ENCODE results near the gene SALL1.

The SALL1 gene

GRCh38 chr16:51107742-51108141 lies 43.3 kb downstream of the SALL1 start:
- DNase-seq = no peak

DNA sequence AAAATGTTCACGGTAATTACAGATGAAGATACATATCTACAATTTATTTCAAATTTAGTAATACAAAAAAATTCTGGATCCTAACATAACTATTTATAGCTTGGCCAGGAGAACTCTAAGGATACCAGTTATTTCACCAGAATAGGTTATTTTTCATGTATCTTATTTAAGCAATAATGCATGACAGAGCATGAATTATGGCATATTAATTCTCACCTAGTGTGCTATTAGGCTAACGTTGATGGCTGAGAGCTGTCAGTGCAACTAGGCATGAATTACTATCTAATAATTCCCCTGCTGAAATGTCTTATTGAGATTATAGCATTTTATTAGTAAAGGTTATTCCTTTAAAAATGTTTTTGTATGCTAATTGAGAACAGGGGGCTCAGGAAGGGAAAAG lies 44.5 kb downstream of the SALL1 start:
- DNase-seq = no peak

DNA sequence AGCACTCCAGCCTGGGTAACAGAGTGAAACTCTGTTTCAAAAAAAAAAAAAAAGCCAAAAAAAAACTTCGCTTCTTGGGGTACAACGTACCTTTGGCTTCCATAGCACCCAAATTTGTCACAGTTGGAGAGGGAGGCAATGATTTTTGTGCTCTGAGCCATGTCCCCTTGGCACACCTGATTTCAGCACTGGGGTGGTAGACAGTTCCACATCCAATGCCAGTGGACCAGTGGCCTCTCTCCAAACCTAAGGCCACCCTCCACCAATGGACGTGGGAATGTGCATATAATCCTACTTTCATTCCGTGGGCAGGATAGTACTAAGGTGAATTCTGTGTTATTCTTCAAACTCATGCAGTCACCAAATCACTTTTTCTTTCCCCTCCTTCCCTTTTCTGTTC lies 47.5 kb downstream of the SALL1 start:
- DNase-seq = no peak

DNA sequence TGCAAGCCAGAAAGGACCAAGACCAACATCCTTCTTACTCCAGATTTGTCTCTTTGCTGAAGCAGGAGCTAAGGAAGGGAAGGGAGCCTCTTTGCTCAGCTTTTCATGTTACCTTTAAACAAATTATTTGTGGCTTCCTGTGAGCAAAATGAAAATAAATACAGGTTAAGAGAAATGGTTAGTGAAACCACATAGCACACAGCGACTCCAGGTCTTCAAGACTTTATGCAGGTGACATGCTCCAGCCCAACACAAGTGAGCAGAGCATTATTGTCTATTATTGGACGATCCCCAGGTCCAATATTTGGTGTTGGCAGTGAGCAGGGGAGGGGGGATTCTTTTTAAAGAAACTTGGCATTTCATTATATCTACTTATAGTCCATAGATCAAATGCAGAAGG lies 53.3 kb downstream of the SALL1 start:
- no peak for DNase-seq

- no peak for DNase-seq
Observed at GRCh38 chr16:51095890-51096626, 55.0 kb downstream of the SALL1 start.

- DNase-seq = no peak
Observed at GRCh38 chr16:51095084-51095881, 55.8 kb downstream of the SALL1 start.

DNA sequence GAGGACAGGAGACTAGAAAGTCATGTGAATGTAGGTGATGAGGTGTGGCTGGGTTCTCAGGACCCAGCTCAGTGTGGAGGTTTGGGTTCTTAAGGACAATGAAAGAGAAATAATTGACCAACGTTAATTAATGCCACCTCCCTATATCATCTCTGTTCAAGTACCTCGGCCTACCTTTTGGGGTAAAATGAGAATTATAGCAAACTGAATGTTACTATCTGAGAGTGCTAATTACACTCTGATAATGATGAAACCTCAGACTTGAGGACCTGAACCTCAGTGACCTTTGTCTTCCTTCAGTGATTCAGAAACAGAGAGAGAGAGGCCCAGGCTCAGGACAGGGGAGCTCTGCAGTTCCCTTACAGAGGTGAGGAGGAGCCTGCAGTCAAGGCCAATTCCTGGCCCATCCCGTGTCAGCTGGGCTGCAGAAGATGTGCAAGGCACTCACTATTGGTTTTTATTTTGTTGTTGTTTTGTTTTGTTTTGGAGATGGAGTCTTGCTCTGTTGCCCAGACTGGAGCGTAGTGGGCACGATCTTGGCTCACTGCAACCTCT lies 57.3 kb downstream of the SALL1 start:
- DNase-seq = no peak

Data from activated effector memory CD4-positive, alpha-beta T cell treated with anti-CD3 and anti-CD28 coated beads, Interleukin-2, amount 50 U/mL, for 16 hours (primary cell).